Loucy (cell line): ENCODE measurements around the gene GFY.

Experiments
- EZH2phosphoT487 ChIP-seq: fragments of 200-600 bp; IDR thresholded peaks from 2 replicates; pipeline ENCODE4 v1.6.1; 2018; ENCODE audit warnings: antibody characterized with exemption, mild to moderate bottlenecking, moderate library complexity, borderline replicate concordance
- TF ChIP-seq, protein P1 (sequence below): fragments of 200-600 bp; sonication (generic); conservative IDR thresholded peaks from 2 replicates; pipeline ENCODE4 v1.5.1; 2014; ENCODE audit warnings: mild to moderate bottlenecking, antibody characterized with exemption, low read length

DNA sequence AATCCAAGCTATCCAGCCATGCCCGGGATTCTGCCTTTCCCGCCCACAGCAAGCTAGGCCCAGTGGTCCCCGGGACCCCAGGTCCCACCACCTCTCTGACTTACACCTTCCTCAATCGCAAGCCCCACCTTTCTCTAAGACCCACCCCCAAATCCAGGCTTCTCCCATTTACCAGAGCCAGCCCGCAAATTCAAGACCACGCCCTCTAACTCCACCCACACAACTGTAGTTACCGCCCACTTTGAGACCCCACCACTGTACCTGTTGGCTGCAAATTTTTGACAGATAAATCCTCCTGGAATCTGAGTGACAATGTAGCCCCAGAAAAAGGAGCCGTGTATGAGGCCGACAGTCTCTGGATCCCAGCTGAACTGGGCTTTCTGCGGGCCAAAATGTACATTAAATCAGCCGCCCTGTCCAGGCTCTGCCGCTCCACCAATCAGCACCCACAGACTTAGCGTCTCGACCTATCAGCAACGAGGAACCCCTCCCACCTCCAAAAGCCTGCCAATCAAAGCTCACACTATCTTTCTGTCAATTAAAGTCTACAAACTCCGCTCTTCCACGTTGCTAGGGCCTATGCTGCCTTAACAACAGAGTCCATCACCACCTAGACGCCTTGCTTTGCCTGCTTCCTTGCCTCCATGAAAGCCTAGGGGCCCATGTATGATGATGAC is 9.9 kb downstream of the GFY start:
- TF ChIP-seq, protein P1, sequence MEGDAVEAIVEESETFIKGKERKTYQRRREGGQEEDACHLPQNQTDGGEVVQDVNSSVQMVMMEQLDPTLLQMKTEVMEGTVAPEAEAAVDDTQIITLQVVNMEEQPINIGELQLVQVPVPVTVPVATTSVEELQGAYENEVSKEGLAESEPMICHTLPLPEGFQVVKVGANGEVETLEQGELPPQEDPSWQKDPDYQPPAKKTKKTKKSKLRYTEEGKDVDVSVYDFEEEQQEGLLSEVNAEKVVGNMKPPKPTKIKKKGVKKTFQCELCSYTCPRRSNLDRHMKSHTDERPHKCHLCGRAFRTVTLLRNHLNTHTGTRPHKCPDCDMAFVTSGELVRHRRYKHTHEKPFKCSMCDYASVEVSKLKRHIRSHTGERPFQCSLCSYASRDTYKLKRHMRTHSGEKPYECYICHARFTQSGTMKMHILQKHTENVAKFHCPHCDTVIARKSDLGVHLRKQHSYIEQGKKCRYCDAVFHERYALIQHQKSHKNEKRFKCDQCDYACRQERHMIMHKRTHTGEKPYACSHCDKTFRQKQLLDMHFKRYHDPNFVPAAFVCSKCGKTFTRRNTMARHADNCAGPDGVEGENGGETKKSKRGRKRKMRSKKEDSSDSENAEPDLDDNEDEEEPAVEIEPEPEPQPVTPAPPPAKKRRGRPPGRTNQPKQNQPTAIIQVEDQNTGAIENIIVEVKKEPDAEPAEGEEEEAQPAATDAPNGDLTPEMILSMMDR: no peak
- no peak for TF ChIP-seq EZH2phosphoT487
